ENCODE measurements around the gene LDLRAD3.

DNA sequence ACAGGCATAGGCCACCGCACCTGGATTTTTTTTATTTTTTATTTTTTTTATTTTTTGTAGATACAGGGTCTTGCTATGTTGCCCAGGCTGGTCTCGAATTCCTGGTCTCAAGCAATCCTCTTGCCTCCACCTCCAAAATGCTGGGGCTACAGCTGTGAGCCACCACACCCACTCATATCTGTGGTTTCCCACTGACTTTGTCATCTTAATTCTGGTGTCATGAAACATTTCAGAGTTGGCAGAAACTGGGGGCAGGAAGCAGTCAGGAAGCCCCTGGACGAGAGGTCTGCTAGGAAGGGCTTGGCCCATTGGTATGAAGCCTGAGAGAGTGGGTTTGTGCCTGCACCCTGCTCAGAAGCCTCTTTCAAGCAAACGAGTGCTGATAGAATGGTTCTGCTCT is 296.3 kb downstream of the LDLRAD3 start:
- TF ChIP-seq EZH2 (IDR thresholded peaks at IDR 0.05; ENCODE audit: low read length, unreplicated experiment) (no peak), EZH2phosphoT487 (IDR thresholded peaks at IDR 0.05; ENCODE audit: borderline replicate concordance, low read length) (no peak)
- TF ChIP-seq, protein P1, sequence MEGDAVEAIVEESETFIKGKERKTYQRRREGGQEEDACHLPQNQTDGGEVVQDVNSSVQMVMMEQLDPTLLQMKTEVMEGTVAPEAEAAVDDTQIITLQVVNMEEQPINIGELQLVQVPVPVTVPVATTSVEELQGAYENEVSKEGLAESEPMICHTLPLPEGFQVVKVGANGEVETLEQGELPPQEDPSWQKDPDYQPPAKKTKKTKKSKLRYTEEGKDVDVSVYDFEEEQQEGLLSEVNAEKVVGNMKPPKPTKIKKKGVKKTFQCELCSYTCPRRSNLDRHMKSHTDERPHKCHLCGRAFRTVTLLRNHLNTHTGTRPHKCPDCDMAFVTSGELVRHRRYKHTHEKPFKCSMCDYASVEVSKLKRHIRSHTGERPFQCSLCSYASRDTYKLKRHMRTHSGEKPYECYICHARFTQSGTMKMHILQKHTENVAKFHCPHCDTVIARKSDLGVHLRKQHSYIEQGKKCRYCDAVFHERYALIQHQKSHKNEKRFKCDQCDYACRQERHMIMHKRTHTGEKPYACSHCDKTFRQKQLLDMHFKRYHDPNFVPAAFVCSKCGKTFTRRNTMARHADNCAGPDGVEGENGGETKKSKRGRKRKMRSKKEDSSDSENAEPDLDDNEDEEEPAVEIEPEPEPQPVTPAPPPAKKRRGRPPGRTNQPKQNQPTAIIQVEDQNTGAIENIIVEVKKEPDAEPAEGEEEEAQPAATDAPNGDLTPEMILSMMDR (conservative IDR thresholded peaks at IDR 0.05; ENCODE audit: low read depth, low read length): no peak

All from PC-3 (cell line).